OCI-LY1 (cell line): ENCODE data around the gene PMM1.
"Not testable (repeated sequence)": the region's sequence is repeated elsewhere in the genome, so short reads cannot be mapped to it uniquely, and the experiment has no call there.

Experiments used
- EZH2 ChIP-seq: fragments of 200-600 bp; sonication (generic), shearing (Covaris generic); IDR thresholded peaks from 2 replicates; pipeline ENCODE4 v1.8.0; 2017; ENCODE audit warnings: borderline replicate concordance, mixed run types, mild to moderate bottlenecking, antibody characterized with exemption, low read length, moderate library complexity, mixed read lengths
- TF ChIP-seq, protein P1 (sequence below): fragments of 200-600 bp; sonication (generic), shearing (Covaris generic); IDR thresholded peaks from 2 replicates; pipeline ENCODE4 v1.5.1; 2017; ENCODE audit warnings: mild to moderate bottlenecking, antibody characterized with exemption, low read length, moderate library complexity, mixed read lengths

DNA sequence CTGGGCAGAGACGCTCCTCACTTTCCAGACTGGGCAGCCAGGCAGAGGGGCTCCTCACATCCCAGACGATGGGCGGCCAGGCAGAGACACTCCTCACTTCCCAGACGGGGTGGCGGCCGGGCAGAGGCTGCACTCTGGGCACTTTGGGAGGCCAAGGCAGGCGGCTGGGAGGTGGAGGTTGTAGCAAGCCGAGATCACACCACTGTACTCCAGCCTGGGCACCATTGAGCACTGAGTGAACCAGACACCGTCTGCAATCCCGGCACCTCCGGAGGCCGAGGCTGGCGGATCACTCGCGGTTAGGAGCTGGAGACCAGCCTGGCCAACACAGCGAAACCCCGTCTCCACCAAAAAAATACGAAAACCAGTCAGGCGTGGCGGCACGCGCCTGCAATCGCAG, 42.0 kb upstream of the PMM1 start:
- TF ChIP-seq, protein P1, sequence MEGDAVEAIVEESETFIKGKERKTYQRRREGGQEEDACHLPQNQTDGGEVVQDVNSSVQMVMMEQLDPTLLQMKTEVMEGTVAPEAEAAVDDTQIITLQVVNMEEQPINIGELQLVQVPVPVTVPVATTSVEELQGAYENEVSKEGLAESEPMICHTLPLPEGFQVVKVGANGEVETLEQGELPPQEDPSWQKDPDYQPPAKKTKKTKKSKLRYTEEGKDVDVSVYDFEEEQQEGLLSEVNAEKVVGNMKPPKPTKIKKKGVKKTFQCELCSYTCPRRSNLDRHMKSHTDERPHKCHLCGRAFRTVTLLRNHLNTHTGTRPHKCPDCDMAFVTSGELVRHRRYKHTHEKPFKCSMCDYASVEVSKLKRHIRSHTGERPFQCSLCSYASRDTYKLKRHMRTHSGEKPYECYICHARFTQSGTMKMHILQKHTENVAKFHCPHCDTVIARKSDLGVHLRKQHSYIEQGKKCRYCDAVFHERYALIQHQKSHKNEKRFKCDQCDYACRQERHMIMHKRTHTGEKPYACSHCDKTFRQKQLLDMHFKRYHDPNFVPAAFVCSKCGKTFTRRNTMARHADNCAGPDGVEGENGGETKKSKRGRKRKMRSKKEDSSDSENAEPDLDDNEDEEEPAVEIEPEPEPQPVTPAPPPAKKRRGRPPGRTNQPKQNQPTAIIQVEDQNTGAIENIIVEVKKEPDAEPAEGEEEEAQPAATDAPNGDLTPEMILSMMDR = not testable (repeated sequence)
- not testable (repeated sequence) for TF ChIP-seq EZH2
